AG09309 (cell line): ENCODE data around the gene KCTD13.

Source experiments
- DNase-seq: peaks from one replicate; pipeline ENCODE4 v3.0.0-alpha.2; 2010; ENCODE audit warnings: low read depth
- H3K4me3 ChIP-seq: 2 replicates; pipeline ENCODE4 v1.5.1; 2011; ENCODE audit warnings: mild to moderate bottlenecking, low read depth, low read length, moderate library complexity; ENCODE audit not compliant: control insufficient read depth
- CTCF ChIP-seq: IDR thresholded peaks from 2 replicates; pipeline ENCODE4 v1.5.1; 2011; ENCODE audit warnings: mild to moderate bottlenecking, low read depth, low read length, inconsistent platforms; ENCODE audit not compliant: insufficient read depth, control insufficient read depth; ENCODE audit errors: missing control alignments

The KCTD13 gene

GRCh38 chr16:29972500-29972899, 46.5 kb upstream of the KCTD13 start:
- DNase-seq = no peak
- H3K4me3 ChIP-seq = no peak overlapping the region
- TF ChIP-seq CTCF = no peak

GRCh38 chr16:29971304-29971703, 45.3 kb upstream of the KCTD13 start:
- no peak for DNase-seq
- TF ChIP-seq CTCF = no peak
- no peak overlapping the region for H3K4me3 ChIP-seq

- no peak for DNase-seq
- no peak for TF ChIP-seq CTCF
- H3K4me3 ChIP-seq = no peak overlapping the region
Observed at GRCh38 chr16:29968205-29968604, 42.2 kb upstream of the KCTD13 start.

GRCh38 chr16:29963021-29963743, 37.2 kb upstream of the KCTD13 start:
- no peak for TF ChIP-seq CTCF
- H3K4me3 ChIP-seq = peak overlapping the region; percentile 79

GRCh38 chr16:29962344-29962994, 36.4 kb upstream of the KCTD13 start:
- H3K4me3 ChIP-seq = peak overlapping the region; percentile 79
- no peak for TF ChIP-seq CTCF
- DNase-seq = no peak

More at GRCh38 chr16:29963021-29963743, 37.2 kb upstream of the KCTD13 start:
- no peak for DNase-seq

- peak; percentile 40 for TF ChIP-seq CTCF
- peak within 1 kb of the TSS; percentile 79 for H3K4me3 ChIP-seq
- peak; percentile 37 for DNase-seq
Observed at GRCh38 chr16:29961479-29962343, 35.7 kb upstream of the KCTD13 start, which contains the start of gene TMEM219. TMEM219 (plus strand) TSS chr16:29962079; CDS start chr16:29963144, 1,065 bp downstream.
